ENCODE measurements around the gene UTP15. TPM values are rescaled to one million over a fixed set of nuclear protein-coding genes. Genes with fewer than 3 reads are reported as not detected.
A peak's percentile ranks its signal among the peaks of the same experiment; 100 is the strongest.

Gene UTP15
- total RNA-seq, 2 experiments from 2014 or later = 22.8 to 29.9 TPM

GRCh38 chr5:73552642-73553041 lies 12.9 kb upstream of the UTP15 start:
- no peak for TF ChIP-seq CTCF (conservative IDR thresholded peaks at IDR 0.05; ENCODE audit: low read length)
- no peak for TF ChIP-seq EZH2phosphoT487 (IDR thresholded peaks at IDR 0.05; ENCODE audit: borderline replicate concordance, low read depth, low read length)
- POLR2A ChIA-PET = interaction anchor here (0.7 to 0.8 kb wide), 2 partner anchors 12 to 720 kb away, joined by 3 to 6 read pairs; no protein-coding TSS in a partner anchor

GRCh38 chr5:73558950-73559349 lies 6.6 kb upstream of the UTP15 start:
- Histone ChIP-seq H3K36me3 (ENCODE audit: insufficient read depth, low read length) (peaks cover 37% of the 10 kb centered on the region), H2AFZ (ENCODE audit: low read length) (no peak overlapping the region), H3K4me1 (ENCODE audit: insufficient read depth, low read length, poor library complexity, severe bottlenecking) (peaks cover 9% of the 10 kb centered on the region), H3K4me2 (ENCODE audit: low read length) (no peak overlapping the region), H3K79me2 (ENCODE audit: insufficient read depth, low read depth, low read length) (peaks cover 6% of the 10 kb centered on the region; the same call in 1 of the 2 replicates), H3K27ac (ENCODE audit: low read depth, low read length, poor library complexity, severe bottlenecking) (no peak overlapping the region), H4K20me1 (ENCODE audit: insufficient read depth, low read length) (no peaks in the 10 kb centered on the region), H3K4me3 (ENCODE audit: low read depth, low read length, poor library complexity, severe bottlenecking) (no peak overlapping the region), H3K9me2 (ENCODE audit: insufficient read depth, low read length) (no peaks in the 10 kb centered on the region), H3K9me3 (ENCODE audit: low read length) (no peaks in the 10 kb centered on the region)
- BruUV-seq (replicated peaks) = no TSS peak
- ChIA-PET CTCF (ENCODE audit: unreplicated experiment) (no interaction called here), POLR2A (interaction anchor here (0.6 to 1.9 kb wide), 5 partner anchors 11 to 118 kb away, joined by 3 to 8 read pairs (median 4); partner anchors contain the start of gene BTF3)
- no peak for TF ChIP-seq CTCF (conservative IDR thresholded peaks at IDR 0.05; ENCODE audit: low read length)
- no peak for TF ChIP-seq EZH2phosphoT487 (IDR thresholded peaks at IDR 0.05; ENCODE audit: borderline replicate concordance, low read depth, low read length)
- intact Hi-C loops (cut with micrococcal nuclease; ENCODE audit: unreplicated experiment) = no loop called here
- no peak for DNase-seq (ENCODE audit: low spot score)

More at GRCh38 chr5:73552642-73553041, 12.9 kb upstream of the UTP15 start:
- Histone ChIP-seq H3K9me3 (ENCODE audit: low read length) (no peaks in the 10 kb centered on the region), H3K4me1 (ENCODE audit: insufficient read depth, low read length, poor library complexity, severe bottlenecking) (no peaks in the 10 kb centered on the region), H3K4me2 (ENCODE audit: low read length) (no peak overlapping the region), H3K4me3 (ENCODE audit: low read depth, low read length, poor library complexity, severe bottlenecking) (no peak overlapping the region), H3K27ac (ENCODE audit: low read depth, low read length, poor library complexity, severe bottlenecking) (no peak overlapping the region), H3K79me2 (ENCODE audit: insufficient read depth, low read depth, low read length) (no peaks in the 10 kb centered on the region), H4K20me1 (ENCODE audit: insufficient read depth, low read length) (no peaks in the 10 kb centered on the region), H3K36me3 (ENCODE audit: insufficient read depth, low read length) (peaks cover 14% of the 10 kb centered on the region), H2AFZ (ENCODE audit: low read length) (no peak overlapping the region), H3K9me2 (ENCODE audit: insufficient read depth, low read length) (no peaks in the 10 kb centered on the region)
- DNase-seq (ENCODE audit: low spot score) = no peak
- intact Hi-C loops (cut with micrococcal nuclease; ENCODE audit: unreplicated experiment) = no loop called here
- no TSS peak for BruUV-seq (replicated peaks)
- CTCF ChIA-PET (ENCODE audit: unreplicated experiment) = no interaction called here

DNA sequence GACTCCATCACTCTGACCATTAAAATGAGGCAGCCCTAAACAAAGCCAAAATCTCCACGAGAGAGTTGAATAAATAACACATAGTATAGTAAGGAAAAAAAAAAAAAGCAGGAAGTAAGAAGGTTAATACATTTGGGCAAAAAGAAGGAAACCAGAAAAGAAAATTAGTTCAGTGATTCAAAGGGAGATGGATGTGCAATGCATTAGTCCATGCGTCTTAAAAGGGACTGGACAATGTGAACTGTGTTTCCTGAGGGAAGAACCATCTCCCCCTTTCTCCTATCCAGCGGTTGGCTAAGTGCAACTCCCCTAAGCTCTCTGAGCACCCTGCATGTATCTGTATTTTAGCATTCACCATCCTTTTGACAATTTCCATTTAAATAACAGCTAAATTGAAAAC lies 1.5 kb upstream of the UTP15 start:
- peaks cover 52% of the 10 kb centered on the region for H3K79me2 ChIP-seq (ENCODE audit: insufficient read depth, low read depth, low read length)
- H3K27ac ChIP-seq (ENCODE audit: low read depth, low read length, poor library complexity, severe bottlenecking) = no peak overlapping the region
- no TSS peak for BruUV-seq (replicated peaks)
- peaks cover 35% of the 10 kb centered on the region for H3K36me3 ChIP-seq (ENCODE audit: insufficient read depth, low read length)
- peak overlapping the region; percentile 93; the same call in 1 of the 2 replicates for H2AFZ ChIP-seq (ENCODE audit: low read length)
- intact Hi-C loops (cut with micrococcal nuclease; ENCODE audit: unreplicated experiment) = no loop called here
- peak; percentile 4 for DNase-seq (ENCODE audit: low spot score)
- peak overlapping the region; percentile 80 for H3K4me3 ChIP-seq (ENCODE audit: low read depth, low read length, poor library complexity, severe bottlenecking)
- peak overlapping the region; percentile 99 for H3K4me2 ChIP-seq (ENCODE audit: low read length)
- H3K9me2 ChIP-seq (ENCODE audit: insufficient read depth, low read length) = no peaks in the 10 kb centered on the region
- ChIA-PET CTCF (ENCODE audit: unreplicated experiment) (no interaction called here), POLR2A (interaction anchor here (0.5 to 2.0 kb wide), 12 partner anchors 9 to 1168 kb away, joined by 3 to 10 read pairs (median 5); no protein-coding TSS in a partner anchor)
- H4K20me1 ChIP-seq (ENCODE audit: insufficient read depth, low read length) = no peaks in the 10 kb centered on the region
- H3K9me3 ChIP-seq (ENCODE audit: low read length) = no peaks in the 10 kb centered on the region
- TF ChIP-seq CTCF (conservative IDR thresholded peaks at IDR 0.05; ENCODE audit: low read length) = no peak
- TF ChIP-seq EZH2phosphoT487 (IDR thresholded peaks at IDR 0.05; ENCODE audit: borderline replicate concordance, low read depth, low read length) = no peak
- peaks cover 31% of the 10 kb centered on the region for H3K4me1 ChIP-seq (ENCODE audit: insufficient read depth, low read length, poor library complexity, severe bottlenecking)

Measured in OCI-LY7 (cell line).